ENCODE results near the gene CCDC107. TPM values are rescaled to one million over a fixed set of nuclear protein-coding genes. Genes with fewer than 3 reads are reported as not detected.

Gene CCDC107
- total RNA-seq, 1 experiment from 2014 or later: 12.0 TPM

GRCh38 chr9:35696520-35697215 lies 38.6 kb downstream of the CCDC107 start:
- Histone ChIP-seq H2AFZ (ENCODE audit: low read length) (no peak overlapping the region), H3K79me1 (ENCODE audit: insufficient read depth, low read depth, low read length, poor library complexity, severe bottlenecking) (no peaks in the 10 kb centered on the region), H3T11ph (ENCODE audit: low read length) (no peak overlapping the region), H3K18ac (ENCODE audit: insufficient read length, low read depth, low read length) (no peak overlapping the region), H3K27me3 (ENCODE audit: insufficient read depth, low read length) (no peaks in the 10 kb centered on the region), H3K14ac (ENCODE audit: insufficient read depth, low read length) (no peak overlapping the region), H3K4me1 (ENCODE audit: insufficient read depth, low read length) (no peaks in the 10 kb centered on the region), H4K91ac (ENCODE audit: insufficient read length, low read depth, low read length) (no peak overlapping the region), H3K56ac (ENCODE audit: insufficient read length, low read depth, low read length) (no peak overlapping the region), H2BK15ac (ENCODE audit: low read depth, low read length) (no peak overlapping the region), H3K9me3 (ENCODE audit: control insufficient read depth, low read depth, low read length) (no peaks in the 10 kb centered on the region), H2AK5ac (ENCODE audit: insufficient read length, low read length) (no peak overlapping the region), H4K5ac (ENCODE audit: insufficient read length, low read depth, low read length) (no peak overlapping the region), H2BK12ac (ENCODE audit: insufficient read length, low read depth, low read length) (no peak overlapping the region), H3K79me2 (ENCODE audit: insufficient read depth, low read length) (no peaks in the 10 kb centered on the region), H3K23ac (ENCODE audit: insufficient read length, low read depth, low read length) (no peak overlapping the region), H3K4me2 (ENCODE audit: insufficient read depth, insufficient read length, low read length) (no peak overlapping the region), H2BK5ac (ENCODE audit: insufficient read length, low read length) (no peak overlapping the region), H2BK120ac (ENCODE audit: low read depth, low read length, poor library complexity, severe bottlenecking) (no peak overlapping the region), H4K20me1 (ENCODE audit: control insufficient read depth, insufficient read depth, insufficient read length) (no peaks in the 10 kb centered on the region), H4K8ac (replicated peaks; ENCODE audit: insufficient read length, low read depth, low read length) (no peak overlapping the region), H3K23me2 (ENCODE audit: insufficient read length, low read depth, low read length, poor library complexity, severe bottlenecking) (no peaks in the 10 kb centered on the region), H3K9ac (ENCODE audit: extremely low read depth, insufficient read length, low read length) (no peak overlapping the region), H3K4ac (ENCODE audit: low read depth, low read length) (no peak overlapping the region), H2BK20ac (ENCODE audit: low read depth, low read length, poor library complexity, severe bottlenecking) (no peak overlapping the region), H3K27ac (ENCODE audit: insufficient read length, low read depth, low read length) (no peak overlapping the region)
- Mint-ChIP-seq H3K4me1 (peaks cover 4 to 5% of the 10 kb centered on the region in 2 experiments), H3K36me3 (ENCODE audit: insufficient read depth in 1 of 3, low read depth in 3 of 3) (peaks cover 2 to 10% (median 5%) of the 10 kb centered on the region in 3 experiments; a peak in 6 of 7 replicates), H3K9me3 (no peaks in the 10 kb centered on the region), H3K27ac (peak overlapping the region in 1 of 3 experiments; percentile 45; a peak in 2 of 7 replicates), H3K4me3 (no peak overlapping the region; a peak in 1 of 5 replicates), H3K27me3 (ENCODE audit: low read depth) (no peaks in the 10 kb centered on the region; the same call in 1 of the 2 replicates)
- peak; percentile 93 for TF ChIP-seq CTCF (conservative IDR thresholded peaks at IDR 0.05)
- no CpG with 5 or more reads among the region's 9 CpGs for WGBS (ENCODE audit: extremely low coverage, insufficient read length, low lambda C conversion rate)
- peak; percentile 80 for DNase-seq

Measured in H9 (cell line).